ENCODE results near the gene SHB.

SHB gene

GRCh38 chr9:37918665-37919170, 150.3 kb downstream of the SHB start:
- Histone ChIP-seq H3K4me2 (ENCODE audit: low read length) (no peak overlapping the region), H3K4me3 (ENCODE audit: low read length) (no peak overlapping the region), H3K9me3 (replicated peaks; ENCODE audit: low read length) (no peaks in the 10 kb centered on the region), H3K27me3 (ENCODE audit: control insufficient read depth, insufficient read depth, low read length) (no peaks in the 10 kb centered on the region), H3K36me3 (ENCODE audit: insufficient read depth, low read length) (peaks cover 2% of the 10 kb centered on the region), H3K4me1 (ENCODE audit: control insufficient read depth, insufficient read depth, low read length) (no peaks in the 10 kb centered on the region), H3K9ac (ENCODE audit: low read depth, low read length) (no peak overlapping the region)

GRCh38 chr9:37917801-37918664, 151.0 kb downstream of the SHB start:
- Histone ChIP-seq H3K4me3 (ENCODE audit: low read length) (no peak overlapping the region), H3K9me3 (replicated peaks; ENCODE audit: low read length) (no peaks in the 10 kb centered on the region), H3K27me3 (ENCODE audit: control insufficient read depth, insufficient read depth, low read length) (no peaks in the 10 kb centered on the region), H3K36me3 (ENCODE audit: insufficient read depth, low read length) (peaks cover 2% of the 10 kb centered on the region), H3K9ac (ENCODE audit: low read depth, low read length) (no peak overlapping the region), H3K4me2 (ENCODE audit: low read length) (no peak overlapping the region), H3K4me1 (ENCODE audit: control insufficient read depth, insufficient read depth, low read length) (no peaks in the 10 kb centered on the region)

GRCh38 chr9:37917313-37917731, 151.7 kb downstream of the SHB start:
- H3K9me3 ChIP-seq (replicated peaks; ENCODE audit: low read length), result no peaks in the 10 kb centered on the region
- H3K4me3 ChIP-seq (ENCODE audit: low read length), result no peak overlapping the region
- no peak overlapping the region for H3K9ac ChIP-seq (ENCODE audit: low read depth, low read length)
- no peak overlapping the region for H3K4me2 ChIP-seq (ENCODE audit: low read length)
- H3K4me1 ChIP-seq (ENCODE audit: control insufficient read depth, insufficient read depth, low read length), result no peaks in the 10 kb centered on the region
- H3K27me3 ChIP-seq (ENCODE audit: control insufficient read depth, insufficient read depth, low read length), result no peaks in the 10 kb centered on the region
- H3K36me3 ChIP-seq (ENCODE audit: insufficient read depth, low read length), result peaks cover 2% of the 10 kb centered on the region

GRCh38 chr9:37916471-37917312, 152.3 kb downstream of the SHB start:
- no peaks in the 10 kb centered on the region for H3K27me3 ChIP-seq (ENCODE audit: control insufficient read depth, insufficient read depth, low read length)
- H3K4me1 ChIP-seq (ENCODE audit: control insufficient read depth, insufficient read depth, low read length), result no peaks in the 10 kb centered on the region
- no peak overlapping the region for H3K4me2 ChIP-seq (ENCODE audit: low read length)
- no peak overlapping the region for H3K4me3 ChIP-seq (ENCODE audit: low read length)
- H3K36me3 ChIP-seq (ENCODE audit: insufficient read depth, low read length), result peaks cover 2% of the 10 kb centered on the region
- H3K9ac ChIP-seq (ENCODE audit: low read depth, low read length), result no peak overlapping the region
- no peaks in the 10 kb centered on the region for H3K9me3 ChIP-seq (replicated peaks; ENCODE audit: low read length)

GRCh38 chr9:37915911-37916470, 153.0 kb downstream of the SHB start:
- Histone ChIP-seq H3K4me1 (ENCODE audit: control insufficient read depth, insufficient read depth, low read length) (no peaks in the 10 kb centered on the region), H3K36me3 (ENCODE audit: insufficient read depth, low read length) (peaks cover 2% of the 10 kb centered on the region), H3K27me3 (ENCODE audit: control insufficient read depth, insufficient read depth, low read length) (no peaks in the 10 kb centered on the region), H3K4me2 (ENCODE audit: low read length) (no peak overlapping the region), H3K9me3 (replicated peaks; ENCODE audit: low read length) (no peaks in the 10 kb centered on the region), H3K9ac (ENCODE audit: low read depth, low read length) (no peak overlapping the region), H3K4me3 (ENCODE audit: low read length) (no peak overlapping the region)

- Histone ChIP-seq H3K4me3 (ENCODE audit: low read length) (no peak overlapping the region), H3K9me3 (replicated peaks; ENCODE audit: low read length) (no peaks in the 10 kb centered on the region), H3K27me3 (ENCODE audit: control insufficient read depth, insufficient read depth, low read length) (no peaks in the 10 kb centered on the region), H3K4me2 (ENCODE audit: low read length) (no peak overlapping the region), H3K4me1 (ENCODE audit: control insufficient read depth, insufficient read depth, low read length) (no peaks in the 10 kb centered on the region), H3K36me3 (ENCODE audit: insufficient read depth, low read length) (no peaks in the 10 kb centered on the region), H3K9ac (ENCODE audit: low read depth, low read length) (no peak overlapping the region)
Observed at GRCh38 chr9:37914701-37915358, 154.2 kb downstream of the SHB start.

GRCh38 chr9:37914154-37914551, 154.9 kb downstream of the SHB start:
- no peak overlapping the region for H3K4me3 ChIP-seq (ENCODE audit: low read length)
- no peaks in the 10 kb centered on the region for H3K36me3 ChIP-seq (ENCODE audit: insufficient read depth, low read length)
- no peak overlapping the region for H3K4me2 ChIP-seq (ENCODE audit: low read length)

GRCh38 chr9:37913480-37914153, 155.4 kb downstream of the SHB start:
- Histone ChIP-seq H3K27me3 (ENCODE audit: control insufficient read depth, insufficient read depth, low read length) (no peaks in the 10 kb centered on the region), H3K9ac (ENCODE audit: low read depth, low read length) (no peak overlapping the region), H3K4me1 (ENCODE audit: control insufficient read depth, insufficient read depth, low read length) (peaks cover 5% of the 10 kb centered on the region), H3K4me3 (ENCODE audit: low read length) (no peak overlapping the region), H3K4me2 (ENCODE audit: low read length) (no peak overlapping the region), H3K36me3 (ENCODE audit: insufficient read depth, low read length) (no peaks in the 10 kb centered on the region), H3K9me3 (replicated peaks; ENCODE audit: low read length) (no peaks in the 10 kb centered on the region)

More at GRCh38 chr9:37914154-37914551, 154.9 kb downstream of the SHB start:
- Histone ChIP-seq H3K27me3 (ENCODE audit: control insufficient read depth, insufficient read depth, low read length) (no peaks in the 10 kb centered on the region), H3K4me1 (ENCODE audit: control insufficient read depth, insufficient read depth, low read length) (peaks cover under 1% of the 10 kb centered on the region), H3K9me3 (replicated peaks; ENCODE audit: low read length) (no peaks in the 10 kb centered on the region), H3K9ac (ENCODE audit: low read depth, low read length) (no peak overlapping the region)

GRCh38 chr9:37911271-37911681, 157.8 kb downstream of the SHB start:
- no peaks in the 10 kb centered on the region for H3K27me3 ChIP-seq (ENCODE audit: control insufficient read depth, insufficient read depth, low read length)
- H3K9me3 ChIP-seq (replicated peaks; ENCODE audit: low read length), result no peaks in the 10 kb centered on the region
- no peak overlapping the region for H3K4me3 ChIP-seq (ENCODE audit: low read length)
- H3K9ac ChIP-seq (ENCODE audit: low read depth, low read length), result no peak overlapping the region
- no peaks in the 10 kb centered on the region for H3K36me3 ChIP-seq (ENCODE audit: insufficient read depth, low read length)
- peaks cover 5% of the 10 kb centered on the region for H3K4me1 ChIP-seq (ENCODE audit: control insufficient read depth, insufficient read depth, low read length)
- no peak overlapping the region for H3K4me2 ChIP-seq (ENCODE audit: low read length)

GRCh38 chr9:37910271-37910670, 158.8 kb downstream of the SHB start:
- Histone ChIP-seq H3K27me3 (ENCODE audit: control insufficient read depth, insufficient read depth, low read length) (no peaks in the 10 kb centered on the region), H3K36me3 (ENCODE audit: insufficient read depth, low read length) (no peaks in the 10 kb centered on the region), H3K4me1 (ENCODE audit: control insufficient read depth, insufficient read depth, low read length) (peaks cover 5% of the 10 kb centered on the region), H3K4me3 (ENCODE audit: low read length) (no peak overlapping the region), H3K4me2 (ENCODE audit: low read length) (no peak overlapping the region), H3K9ac (ENCODE audit: low read depth, low read length) (no peak overlapping the region), H3K9me3 (replicated peaks; ENCODE audit: low read length) (no peaks in the 10 kb centered on the region)

Data from skeletal muscle satellite cell (primary cell).